Measurements from ENCODE around the gene YDJC.

DNA sequence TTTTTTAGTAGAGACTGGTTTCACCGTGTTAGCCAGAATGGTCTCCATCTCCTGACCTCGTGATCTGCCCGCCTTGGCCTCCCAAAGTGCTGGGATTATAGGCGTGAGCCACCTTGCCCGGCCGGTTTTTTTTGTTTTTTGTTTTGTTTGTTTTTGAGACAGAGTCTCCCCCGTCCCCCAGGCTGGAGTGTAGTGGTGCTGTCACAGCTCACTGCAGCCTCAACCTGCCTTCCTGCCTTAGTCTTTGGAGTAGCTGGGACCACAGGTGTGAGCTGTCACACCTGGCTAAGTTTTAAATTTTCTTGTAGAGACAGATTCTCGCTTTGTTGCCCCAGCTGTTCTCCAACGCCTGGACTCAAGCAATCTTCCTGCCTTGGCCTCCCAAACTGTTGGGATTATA lies 39.2 kb upstream of the YDJC start:
- TF ChIP-seq, protein P1, sequence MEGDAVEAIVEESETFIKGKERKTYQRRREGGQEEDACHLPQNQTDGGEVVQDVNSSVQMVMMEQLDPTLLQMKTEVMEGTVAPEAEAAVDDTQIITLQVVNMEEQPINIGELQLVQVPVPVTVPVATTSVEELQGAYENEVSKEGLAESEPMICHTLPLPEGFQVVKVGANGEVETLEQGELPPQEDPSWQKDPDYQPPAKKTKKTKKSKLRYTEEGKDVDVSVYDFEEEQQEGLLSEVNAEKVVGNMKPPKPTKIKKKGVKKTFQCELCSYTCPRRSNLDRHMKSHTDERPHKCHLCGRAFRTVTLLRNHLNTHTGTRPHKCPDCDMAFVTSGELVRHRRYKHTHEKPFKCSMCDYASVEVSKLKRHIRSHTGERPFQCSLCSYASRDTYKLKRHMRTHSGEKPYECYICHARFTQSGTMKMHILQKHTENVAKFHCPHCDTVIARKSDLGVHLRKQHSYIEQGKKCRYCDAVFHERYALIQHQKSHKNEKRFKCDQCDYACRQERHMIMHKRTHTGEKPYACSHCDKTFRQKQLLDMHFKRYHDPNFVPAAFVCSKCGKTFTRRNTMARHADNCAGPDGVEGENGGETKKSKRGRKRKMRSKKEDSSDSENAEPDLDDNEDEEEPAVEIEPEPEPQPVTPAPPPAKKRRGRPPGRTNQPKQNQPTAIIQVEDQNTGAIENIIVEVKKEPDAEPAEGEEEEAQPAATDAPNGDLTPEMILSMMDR (conservative IDR thresholded peaks at IDR 0.05): no peak
- no peak for TF ChIP-seq ZFX (IDR thresholded peaks at IDR 0.05)

Measured in C4-2B (cell line).